Ovary (tissue), 9 donors: ENCODE results near the gene SEC14L6. TPM values are rescaled to one million over a fixed set of nuclear protein-coding genes. Genes with fewer than 3 reads are reported as not detected.

Experiments used
- DNase-seq, 5 donors: peaks; one replicate each; pipeline ENCODE4 v3.0.0-alpha.2; 2019 to 2020
- H3K27ac ChIP-seq, 2 donors: fragments of 200-600 bp; one replicate each; pipeline versions ENCODE4 v1.5.1 to v1.8.0; 2019 to 2022
- H3K27me3 ChIP-seq: fragments of 200-600 bp; one replicate; pipeline ENCODE4 v1.8.0; 2022
- H3K36me3 ChIP-seq: fragments of 200-600 bp; sonication (generic); one replicate; pipeline ENCODE4 v1.5.1; 2019
- H3K4me1 ChIP-seq: one replicate; pipeline ENCODE4 v1.8.1; 2013; ENCODE audit warnings: mild to moderate bottlenecking, moderate library complexity; ENCODE audit not compliant: insufficient read depth
- H3K4me3 ChIP-seq: fragments of 200-600 bp; sonication (generic); one replicate; pipeline ENCODE4 v1.5.1; 2017
- H3K9me3 ChIP-seq, 2 donors: fragments of 200-600 bp in 1 of 2; sonication (generic) in 1 of 2; one replicate each; pipeline versions ENCODE4 v1.5.1 to v1.8.1; 2013 to 2019; ENCODE audit warnings: mild to moderate bottlenecking in 1 of 2, moderate library complexity in 1 of 2
- EP300 ChIP-seq: sonication (generic); formaldehyde crosslinking; IDR thresholded peaks from one replicate; pipeline ENCODE4 v1.6.1; 2017; ENCODE audit warnings: antibody characterized with exemption
- POLR2A ChIP-seq: fragments of 450-650 bp; IDR thresholded peaks from one replicate; pipeline ENCODE4 v1.6.1; 2017; ENCODE audit warnings: antibody characterized with exemption, mild to moderate bottlenecking, moderate library complexity
- WGBS, 3 donors: extraction: QIAGEN DNeasy Blood & Tissue Kit in 1 of 3; methylation state at CpG; one replicate each; pipeline versions ENCODE4 v1.1.5 to v1.1.7; 2013 to 2017; 5-methylcytosine and 5-hydroxymethylcytosine counted together
- intact Hi-C, 4 donors: fragments of 100-400 bp; cut with DNase I; formaldehyde crosslinking; loops; one replicate each; pipeline versions ENCODE4 v1.11.0 to v1.15.1; 2022 to 2023
- polyA plus RNA-seq, 2 donors: library from polyadenylated mRNA; stranded (reverse); fragments of 200-250 nt in 1 of 2; fragments of 350-450 nt in 1 of 2; fragmentation: Illumina TruSeq in 1 of 2; extraction: RNeasy Lipid Tissue Mini Kit (QIAGEN cat#74804) in 1 of 2; gene quantifications; one replicate each; pipeline ENCODE4 v1.2.3, GENCODE V29; 2013 to 2014
- total RNA-seq, 7 donors: library from RNA; depleted of rRNA in 2 of 7; stranded (reverse); fragments of >200 nt in 2 of 7; fragmentation: NEBNext Ultra II Directional in 3 of 7; extraction: Animal tissue kit (Norgen Biotek cat#: 25700) in 3 of 7; gene quantifications; one replicate each; pipeline versions ENCODE4 v1.1.0 to v1.2.4, GENCODE V29; 2016 to 2023
- TF ChIP-seq, protein P1 (sequence below), 3 donors: fragments of 450-650 bp in 2 of 3; fragments of 200-600 bp in 1 of 3; IDR thresholded peaks; one replicate each; pipeline versions ENCODE4 v1.5.1 to v1.8.0; 2016 to 2022; ENCODE audit warnings: antibody characterized with exemption in 3 of 3, mild to moderate bottlenecking in 1 of 3
- donor health status: DM: no; HTN: no; CAD: no; lungs with moderate emphysema.
- donor health status: DM: no; HTN: no; CAD: no.
- donor health status: Bipolar disorder and iron deficiency.
- donor health status: DM: yes; HTN: yes; CAD: no.
- donor health status: DM: no; HTN: no; CAD: no.
- donor health status: DM: yes; HTN: yes; CAD: no.

The SEC14L6 gene
- total and polyA plus RNA-seq, 9 donors: 0.92 to 2.8 (median 1.7) TPM

DNA sequence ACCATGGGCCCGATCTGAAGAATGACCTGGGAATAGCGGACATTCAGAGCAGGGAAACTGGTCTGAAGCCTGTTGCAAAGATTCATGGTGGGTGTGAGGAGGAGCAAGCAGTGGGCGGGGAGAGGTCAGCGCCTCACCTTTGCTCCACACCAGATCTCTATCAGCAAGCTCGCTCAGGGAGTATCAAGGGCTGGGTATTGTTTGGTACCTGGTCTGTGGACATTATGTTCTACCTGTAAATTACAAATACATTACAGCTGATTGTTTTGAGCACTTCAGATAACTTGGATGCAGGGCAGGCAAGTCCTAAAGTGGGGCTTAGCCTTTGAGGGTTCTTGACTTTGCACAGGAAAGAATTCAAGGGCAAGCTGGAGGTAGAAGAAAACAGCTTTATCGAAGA lies 30.3 kb downstream of the SEC14L6 start:
- Histone ChIP-seq H3K4me1 (no peaks in the 10 kb centered on the region), H3K9me3 (no peaks in the 10 kb centered on the region), H3K4me3 (no peak overlapping the region), H3K27ac (no peak overlapping the region), H3K27me3 (no peaks in the 10 kb centered on the region), H3K36me3 (no peaks in the 10 kb centered on the region)
- 83 to 89% (median 84%) methylated on average over 6 of the region's 6 CpGs for WGBS, 3 donors
- DNase-seq: no peak
- TF ChIP-seq EP300: no peak
- no peak for TF ChIP-seq POLR2A
- TF ChIP-seq, protein P1, sequence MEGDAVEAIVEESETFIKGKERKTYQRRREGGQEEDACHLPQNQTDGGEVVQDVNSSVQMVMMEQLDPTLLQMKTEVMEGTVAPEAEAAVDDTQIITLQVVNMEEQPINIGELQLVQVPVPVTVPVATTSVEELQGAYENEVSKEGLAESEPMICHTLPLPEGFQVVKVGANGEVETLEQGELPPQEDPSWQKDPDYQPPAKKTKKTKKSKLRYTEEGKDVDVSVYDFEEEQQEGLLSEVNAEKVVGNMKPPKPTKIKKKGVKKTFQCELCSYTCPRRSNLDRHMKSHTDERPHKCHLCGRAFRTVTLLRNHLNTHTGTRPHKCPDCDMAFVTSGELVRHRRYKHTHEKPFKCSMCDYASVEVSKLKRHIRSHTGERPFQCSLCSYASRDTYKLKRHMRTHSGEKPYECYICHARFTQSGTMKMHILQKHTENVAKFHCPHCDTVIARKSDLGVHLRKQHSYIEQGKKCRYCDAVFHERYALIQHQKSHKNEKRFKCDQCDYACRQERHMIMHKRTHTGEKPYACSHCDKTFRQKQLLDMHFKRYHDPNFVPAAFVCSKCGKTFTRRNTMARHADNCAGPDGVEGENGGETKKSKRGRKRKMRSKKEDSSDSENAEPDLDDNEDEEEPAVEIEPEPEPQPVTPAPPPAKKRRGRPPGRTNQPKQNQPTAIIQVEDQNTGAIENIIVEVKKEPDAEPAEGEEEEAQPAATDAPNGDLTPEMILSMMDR (IDR thresholded peaks at IDR 0.05): no peak
- intact Hi-C loops: no loop called here

GRCh38 chr22:30514252-30514651 lies 32.3 kb downstream of the SEC14L6 start:
- intact Hi-C loops: no loop called here
- TF ChIP-seq, protein P1 (IDR thresholded peaks at IDR 0.05): no peak
- no peak for TF ChIP-seq POLR2A
- no peak for TF ChIP-seq EP300
- no peaks in the 10 kb centered on the region for H3K4me1 ChIP-seq
- H3K27me3 ChIP-seq: no peaks in the 10 kb centered on the region
- no peak for DNase-seq
- H3K27ac ChIP-seq: no peak overlapping the region
- H3K9me3 ChIP-seq: no peaks in the 10 kb centered on the region
- no peak overlapping the region for H3K4me3 ChIP-seq
- WGBS, 3 donors: 88 to 94% (median 92%) methylated on average over 4 of the region's 4 CpGs
- H3K36me3 ChIP-seq: no peaks in the 10 kb centered on the region

- Histone ChIP-seq H3K36me3 (no peaks in the 10 kb centered on the region), H3K27me3 (no peaks in the 10 kb centered on the region), H3K4me3 (no peak overlapping the region), H3K9me3 (no peaks in the 10 kb centered on the region), H3K4me1 (no peaks in the 10 kb centered on the region), H3K27ac (no peak overlapping the region)
- TF ChIP-seq, protein P1 (IDR thresholded peaks at IDR 0.05): no peak
- TF ChIP-seq POLR2A: no peak
- no peak for TF ChIP-seq EP300
- no peak for DNase-seq
- 87 to 91% (median 88%) methylated on average over 6 of the region's 6 CpGs for WGBS, 3 donors
- intact Hi-C loops: no loop called here
Observed at GRCh38 chr22:30513462-30513861, 33.1 kb downstream of the SEC14L6 start.

DNA sequence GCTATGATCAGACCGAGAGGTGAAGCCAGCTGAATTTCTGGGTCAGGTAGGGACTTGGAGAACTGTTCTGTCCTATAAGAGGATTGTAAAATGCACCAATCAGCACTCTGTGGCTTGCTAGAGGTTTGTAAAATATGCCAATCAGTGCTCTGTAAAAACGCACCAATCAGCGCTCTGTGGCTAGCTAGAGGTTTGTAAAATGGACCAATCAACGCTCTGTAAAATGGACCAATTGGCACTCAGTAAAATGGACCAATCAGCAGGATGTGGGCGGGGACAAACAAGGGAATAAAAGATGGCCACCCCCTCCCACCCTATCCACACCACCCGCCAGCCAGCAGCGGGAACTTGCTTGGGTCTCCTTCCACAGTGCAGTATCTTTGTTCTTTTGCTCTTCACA lies 34.6 kb downstream of the SEC14L6 start:
- Histone ChIP-seq H3K4me1 (no peaks in the 10 kb centered on the region), H3K9me3 (no peaks in the 10 kb centered on the region), H3K27ac (no peak overlapping the region), H3K36me3 (no peaks in the 10 kb centered on the region), H3K27me3 (no peaks in the 10 kb centered on the region), H3K4me3 (no peak overlapping the region)
- intact Hi-C loops: no loop called here
- WGBS, 3 donors: 87 to 88% (median 87%) methylated on average over 7 of the region's 7 CpGs
- no peak for DNase-seq
- TF ChIP-seq EP300 (no peak), POLR2A (no peak)
- TF ChIP-seq, protein P1 (IDR thresholded peaks at IDR 0.05): no peak

DNA sequence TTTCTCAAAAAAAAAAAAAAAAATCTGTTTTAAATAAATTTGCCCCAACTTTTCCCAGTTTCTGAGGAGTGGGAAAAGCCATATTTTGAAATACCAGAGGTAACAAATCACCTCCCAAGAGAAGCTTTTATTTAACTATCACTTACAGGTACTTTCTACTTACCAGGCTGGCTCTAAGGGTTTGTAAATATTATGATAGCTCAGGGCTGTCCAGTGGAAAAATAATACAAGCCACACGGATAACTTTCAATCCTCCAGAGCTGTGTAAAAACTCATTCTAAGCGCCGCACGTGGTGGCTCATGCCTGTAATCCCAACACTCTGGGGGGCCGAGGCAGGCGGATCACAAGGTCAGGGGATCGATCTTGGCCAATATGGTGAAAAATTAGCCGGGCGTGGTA lies 35.4 kb downstream of the SEC14L6 start:
- no peaks in the 10 kb centered on the region for H3K36me3 ChIP-seq
- intact Hi-C loops: no loop called here
- no peak for DNase-seq
- no peaks in the 10 kb centered on the region for H3K9me3 ChIP-seq
- no peak overlapping the region for H3K4me3 ChIP-seq
- no peak overlapping the region for H3K27ac ChIP-seq
- WGBS, 3 donors: 74 to 86% (median 76%) methylated on average over 9 of the region's 9 CpGs
- no peaks in the 10 kb centered on the region for H3K4me1 ChIP-seq
- H3K27me3 ChIP-seq: no peaks in the 10 kb centered on the region
- no peak for TF ChIP-seq POLR2A
- TF ChIP-seq, protein P1 (IDR thresholded peaks at IDR 0.05): no peak
- no peak for TF ChIP-seq EP300
